Measurements from ENCODE around the gene KCNQ1.

KCNQ1 gene

DNA sequence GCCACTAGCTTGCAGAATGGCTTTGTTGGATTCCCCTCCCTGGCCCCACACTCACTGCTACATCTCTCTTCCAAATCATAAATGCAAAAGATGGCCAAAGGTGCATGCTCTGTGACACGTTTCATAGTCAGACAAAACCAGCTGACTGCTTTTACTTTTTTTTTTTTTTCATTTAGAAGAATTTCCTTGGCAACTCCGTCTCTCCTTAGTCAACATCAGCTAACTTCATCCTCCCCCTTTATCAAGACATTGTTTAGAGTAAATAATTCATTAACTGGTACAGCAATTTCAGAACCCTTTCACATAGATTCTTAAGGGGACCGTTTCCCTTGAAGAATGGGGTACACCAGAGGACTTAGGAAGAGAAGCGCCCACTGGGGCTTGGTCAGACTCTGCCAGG, 239.0 kb downstream of the KCNQ1 start:
- Histone ChIP-seq H2AFZ (ENCODE audit: low read depth, low read length, severe bottlenecking) (no peak overlapping the region), H3K4me3 (ENCODE audit: insufficient read depth, low read length, poor library complexity, severe bottlenecking) (no peak overlapping the region), H3K4me2 (ENCODE audit: low read depth, low read length, poor library complexity, severe bottlenecking) (no peak overlapping the region), H3K36me3 (ENCODE audit: low read length) (no peaks in the 10 kb centered on the region), H3K27ac (ENCODE audit: low read depth, low read length) (no peak overlapping the region), H4K20me1 (ENCODE audit: low read depth, low read length) (no peaks in the 10 kb centered on the region), H3K9me3 (ENCODE audit: insufficient read depth, low read length) (no peaks in the 10 kb centered on the region), H3K79me2 (ENCODE audit: insufficient read depth, low read length) (no peaks in the 10 kb centered on the region), H3F3A (ENCODE audit: insufficient read depth) (no peaks in the 10 kb centered on the region), H3K27me3 (ENCODE audit: low read length) (no peaks in the 10 kb centered on the region), H3K9me2 (replicated peaks; ENCODE audit: insufficient read depth, low read length) (no peaks in the 10 kb centered on the region), H3K9ac (ENCODE audit: low read length) (no peak overlapping the region)
- TF ChIP-seq, protein P1, sequence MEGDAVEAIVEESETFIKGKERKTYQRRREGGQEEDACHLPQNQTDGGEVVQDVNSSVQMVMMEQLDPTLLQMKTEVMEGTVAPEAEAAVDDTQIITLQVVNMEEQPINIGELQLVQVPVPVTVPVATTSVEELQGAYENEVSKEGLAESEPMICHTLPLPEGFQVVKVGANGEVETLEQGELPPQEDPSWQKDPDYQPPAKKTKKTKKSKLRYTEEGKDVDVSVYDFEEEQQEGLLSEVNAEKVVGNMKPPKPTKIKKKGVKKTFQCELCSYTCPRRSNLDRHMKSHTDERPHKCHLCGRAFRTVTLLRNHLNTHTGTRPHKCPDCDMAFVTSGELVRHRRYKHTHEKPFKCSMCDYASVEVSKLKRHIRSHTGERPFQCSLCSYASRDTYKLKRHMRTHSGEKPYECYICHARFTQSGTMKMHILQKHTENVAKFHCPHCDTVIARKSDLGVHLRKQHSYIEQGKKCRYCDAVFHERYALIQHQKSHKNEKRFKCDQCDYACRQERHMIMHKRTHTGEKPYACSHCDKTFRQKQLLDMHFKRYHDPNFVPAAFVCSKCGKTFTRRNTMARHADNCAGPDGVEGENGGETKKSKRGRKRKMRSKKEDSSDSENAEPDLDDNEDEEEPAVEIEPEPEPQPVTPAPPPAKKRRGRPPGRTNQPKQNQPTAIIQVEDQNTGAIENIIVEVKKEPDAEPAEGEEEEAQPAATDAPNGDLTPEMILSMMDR (IDR thresholded peaks at IDR 0.05; ENCODE audit: insufficient read depth, low read length, poor library complexity, severe bottlenecking) = no peak
- TF ChIP-seq EZH2phosphoT487 (conservative IDR thresholded peaks at IDR 0.05; ENCODE audit: low read length) = no peak

- TF ChIP-seq EZH2phosphoT487 (conservative IDR thresholded peaks at IDR 0.05; ENCODE audit: low read length) = no peak
- TF ChIP-seq, protein P1 (IDR thresholded peaks at IDR 0.05; ENCODE audit: insufficient read depth, low read length, poor library complexity, severe bottlenecking) = no peak
- Histone ChIP-seq H3K36me3 (ENCODE audit: low read length) (no peaks in the 10 kb centered on the region), H4K20me1 (ENCODE audit: low read depth, low read length) (no peaks in the 10 kb centered on the region)
Observed at GRCh38 chr11:2684581-2684980, 239.8 kb downstream of the KCNQ1 start.

GRCh38 chr11:2685051-2685450, 240.2 kb downstream of the KCNQ1 start:
- Histone ChIP-seq H3K9me3 (ENCODE audit: insufficient read depth, low read length) (no peaks in the 10 kb centered on the region), H4K20me1 (ENCODE audit: low read depth, low read length) (no peaks in the 10 kb centered on the region), H3K4me2 (ENCODE audit: low read depth, low read length, poor library complexity, severe bottlenecking) (no peak overlapping the region), H3K4me3 (ENCODE audit: insufficient read depth, low read length, poor library complexity, severe bottlenecking) (no peak overlapping the region), H3K27me3 (ENCODE audit: low read length) (no peaks in the 10 kb centered on the region), H3F3A (ENCODE audit: insufficient read depth) (no peaks in the 10 kb centered on the region), H3K27ac (ENCODE audit: low read depth, low read length) (no peak overlapping the region), H3K9me2 (replicated peaks; ENCODE audit: insufficient read depth, low read length) (no peaks in the 10 kb centered on the region), H2AFZ (ENCODE audit: low read depth, low read length, severe bottlenecking) (no peak overlapping the region), H3K36me3 (ENCODE audit: low read length) (no peaks in the 10 kb centered on the region), H3K79me2 (ENCODE audit: insufficient read depth, low read length) (no peaks in the 10 kb centered on the region), H3K9ac (ENCODE audit: low read length) (no peak overlapping the region)
- TF ChIP-seq, protein P1 (IDR thresholded peaks at IDR 0.05; ENCODE audit: insufficient read depth, low read length, poor library complexity, severe bottlenecking) = no peak
- no peak for TF ChIP-seq EZH2phosphoT487 (conservative IDR thresholded peaks at IDR 0.05; ENCODE audit: low read length)

More at GRCh38 chr11:2684581-2684980, 239.8 kb downstream of the KCNQ1 start:
- Histone ChIP-seq H3K9me2 (replicated peaks; ENCODE audit: insufficient read depth, low read length) (no peaks in the 10 kb centered on the region), H3K4me3 (ENCODE audit: insufficient read depth, low read length, poor library complexity, severe bottlenecking) (no peak overlapping the region), H3K9ac (ENCODE audit: low read length) (no peak overlapping the region), H3K27me3 (ENCODE audit: low read length) (no peaks in the 10 kb centered on the region), H3F3A (ENCODE audit: insufficient read depth) (no peaks in the 10 kb centered on the region), H3K9me3 (ENCODE audit: insufficient read depth, low read length) (no peaks in the 10 kb centered on the region), H2AFZ (ENCODE audit: low read depth, low read length, severe bottlenecking) (no peak overlapping the region), H3K27ac (ENCODE audit: low read depth, low read length) (no peak overlapping the region), H3K4me2 (ENCODE audit: low read depth, low read length, poor library complexity, severe bottlenecking) (no peak overlapping the region), H3K79me2 (ENCODE audit: insufficient read depth, low read length) (no peaks in the 10 kb centered on the region)
